Suprapubic skin (tissue), 4 donors: Measurements from ENCODE around the gene PNN. TPM values are rescaled to one million over a fixed set of nuclear protein-coding genes. Genes with fewer than 3 reads are reported as not detected.
"Not testable (repeated sequence)": the region's sequence is repeated elsewhere in the genome, so short reads cannot be mapped to it uniquely, and the experiment has no call there.

Experiments used
- DNase-seq, 2 donors: peaks; one replicate each; pipeline ENCODE4 v3.0.0-alpha.2; 2019; ENCODE audit warnings: low spot score in 2 of 2
- H3K27ac ChIP-seq: fragments of 200-600 bp; sonication (generic); one replicate; pipeline ENCODE4 v1.5.1; 2019
- H3K27me3 ChIP-seq: fragments of 200-600 bp; sonication (generic); one replicate; pipeline ENCODE4 v1.5.1; 2019
- H3K36me3 ChIP-seq: fragments of 200-600 bp; sonication (generic); one replicate; pipeline ENCODE4 v1.5.1; 2019
- H3K4me1 ChIP-seq: fragments of 200-600 bp; sonication (generic); one replicate; pipeline ENCODE4 v1.5.1; 2019
- H3K4me3 ChIP-seq: fragments of 200-600 bp; sonication (generic); one replicate; pipeline ENCODE4 v1.5.1; 2019; ENCODE audit warnings: mild to moderate bottlenecking
- H3K9me3 ChIP-seq: fragments of 200-600 bp; sonication (generic); one replicate; pipeline ENCODE4 v1.5.1; 2019
- CTCF ChIP-seq, 2 donors: fragments of 200-600 bp in 1 of 2; fragments of 450-650 bp in 1 of 2; sonication (generic) in 1 of 2; IDR thresholded peaks; one replicate each; pipeline ENCODE4 v1.5.1; 2016 to 2019; ENCODE audit warnings: antibody characterized with exemption in 2 of 2, mild to moderate bottlenecking in 1 of 2, moderate library complexity in 1 of 2
- EP300 ChIP-seq: sonication (generic); formaldehyde crosslinking; IDR thresholded peaks from one replicate; pipeline ENCODE4 v1.6.1; 2017; ENCODE audit warnings: antibody characterized with exemption
- POLR2A ChIP-seq, 2 donors: fragments of 450-650 bp; IDR thresholded peaks; one replicate each; pipeline ENCODE4 v1.6.1; 2017; ENCODE audit warnings: antibody characterized with exemption in 2 of 2, mild to moderate bottlenecking in 2 of 2, moderate library complexity in 2 of 2
- POLR2AphosphoS5 ChIP-seq, 3 donors: sonication (generic); formaldehyde crosslinking; IDR thresholded peaks; one replicate each; pipeline ENCODE4 v1.6.1; 2017; ENCODE audit warnings: antibody characterized with exemption in 3 of 3
- WGBS: methylation state at CpG from one replicate; pipeline ENCODE4 v1.1.5; 2018; 5-methylcytosine and 5-hydroxymethylcytosine counted together
- total RNA-seq, 4 donors: library from RNA; depleted of rRNA; stranded (reverse); fragments of >200 nt; gene quantifications; one replicate each; pipeline ENCODE4 v1.1.0, GENCODE V29; 2016

The PNN gene
- total RNA-seq, 4 donors from 2014 or later = 24.8 to 63.3 (median 26.4) TPM

- Histone ChIP-seq H3K9me3 (no peaks in the 10 kb centered on the region), H3K4me1 (no peaks in the 10 kb centered on the region), H3K27ac (no peak overlapping the region), H3K4me3 (no peak overlapping the region), H3K36me3 (no peaks in the 10 kb centered on the region), H3K27me3 (no peaks in the 10 kb centered on the region)
- WGBS = 76% methylated on average over 11 of the region's 11 CpGs
- DNase-seq = no peak
- no peak for TF ChIP-seq POLR2A (IDR thresholded peaks at IDR 0.05)
- no peak for TF ChIP-seq POLR2AphosphoS5 (IDR thresholded peaks at IDR 0.05)
- TF ChIP-seq CTCF (IDR thresholded peaks at IDR 0.05) = no peak
- TF ChIP-seq EP300 = no peak
Observed at GRCh38 chr14:39228509-39229221, 53.6 kb downstream of the PNN start.

GRCh38 chr14:39229222-39229543 lies 54.1 kb downstream of the PNN start:
- Histone ChIP-seq H3K4me3 (no peak overlapping the region), H3K9me3 (no peaks in the 10 kb centered on the region), H3K4me1 (no peaks in the 10 kb centered on the region), H3K27me3 (no peaks in the 10 kb centered on the region), H3K36me3 (no peaks in the 10 kb centered on the region), H3K27ac (no peak overlapping the region)
- no peak for TF ChIP-seq POLR2AphosphoS5 (IDR thresholded peaks at IDR 0.05)
- TF ChIP-seq EP300 = no peak
- TF ChIP-seq CTCF (IDR thresholded peaks at IDR 0.05) = no peak
- TF ChIP-seq POLR2A (IDR thresholded peaks at IDR 0.05) = no peak
- WGBS = 82% methylated on average over 1 of the region's 1 CpG
- no peak for DNase-seq

- Histone ChIP-seq H3K4me3 (no peak overlapping the region), H3K9me3 (no peaks in the 10 kb centered on the region), H3K27ac (no peak overlapping the region), H3K36me3 (no peaks in the 10 kb centered on the region), H3K4me1 (no peaks in the 10 kb centered on the region), H3K27me3 (no peaks in the 10 kb centered on the region)
- WGBS = 79% methylated on average over 3 of the region's 3 CpGs
- TF ChIP-seq POLR2A (IDR thresholded peaks at IDR 0.05) (no peak), EP300 (no peak), POLR2AphosphoS5 (IDR thresholded peaks at IDR 0.05) (no peak), CTCF (IDR thresholded peaks at IDR 0.05) (no peak)
- DNase-seq = no peak
Observed at GRCh38 chr14:39229601-39230110, 54.6 kb downstream of the PNN start.

GRCh38 chr14:39230416-39231035 lies 55.5 kb downstream of the PNN start:
- H3K9me3 ChIP-seq = no peaks in the 10 kb centered on the region
- H3K36me3 ChIP-seq = no peaks in the 10 kb centered on the region
- WGBS = 68% methylated on average over 5 of the region's 5 CpGs
- no peak for DNase-seq
- H3K4me3 ChIP-seq = no peak overlapping the region
- no peaks in the 10 kb centered on the region for H3K4me1 ChIP-seq
- H3K27ac ChIP-seq = no peak overlapping the region
- no peaks in the 10 kb centered on the region for H3K27me3 ChIP-seq
- TF ChIP-seq POLR2A (IDR thresholded peaks at IDR 0.05) (no peak), POLR2AphosphoS5 (IDR thresholded peaks at IDR 0.05) (no peak), EP300 (no peak), CTCF (IDR thresholded peaks at IDR 0.05) (no peak)

GRCh38 chr14:39231751-39232553 lies 56.9 kb downstream of the PNN start:
- 91% methylated on average over 11 of the region's 11 CpGs for WGBS
- H3K27me3 ChIP-seq, H3K9me3 ChIP-seq, DNase-seq, H3K4me3 ChIP-seq, H3K27ac ChIP-seq, H3K4me1 ChIP-seq, H3K36me3 ChIP-seq: not testable (repeated sequence)

Other genes with a start within 250 kb of the PNN start
- 10 to 100 TPM; 33.8 to 59.1 (median 50.3) TPM for gene SEC23A, start 72.0 kb upstream of the PNN start, total RNA-seq
- 10 to 100 TPM in 3 of 4 donors, 1 to 10 TPM in 1; 9.9 to 19.5 (median 13.0) TPM for gene GEMIN2, start 60.9 kb upstream of the PNN start, total RNA-seq
- gene TRAPPC6B, start 4.9 kb upstream of the PNN start, total RNA-seq = 10 to 100 TPM; 16.9 to 18.9 (median 17.5) TPM
- gene MIA2, start 58.7 kb downstream of the PNN start, total RNA-seq = 10 to 100 TPM; 15.3 to 19.4 (median 18.0) TPM